Endothelial cell of umbilical vein (primary cell): ENCODE results near the gene ERICH3. TPM values are rescaled to one million over a fixed set of nuclear protein-coding genes. Genes with fewer than 3 reads are reported as not detected.

ENCODE experiments used
- BruUV-seq: library from RNA; stranded (reverse); fragments of 400-500 nt; replicated peaks from 2 replicates; lab custom pipeline; 2021; lab: Mats Ljungman, UMichigan
- CTCF ChIA-PET: fragments of 300-600, 350-600 bp; sonication (Branson Sonifier 250); formaldehyde crosslinking; loops from one replicate; lab custom pipeline; 2021; ENCODE audit warnings: antibody characterized with exemption, inconsistent platforms; lab: Charles Lee
- POLR2A ChIA-PET: fragments of 300-600, 350-600 bp; sonication (Branson Sonifier 250); formaldehyde crosslinking; loops from one replicate; lab custom pipeline; 2021; ENCODE audit warnings: antibody characterized with exemption, inconsistent platforms; lab: Charles Lee
- DNase-seq: peaks from one replicate; pipeline ENCODE4 v3.0.0-alpha.2; 2011; ENCODE audit warnings: low read depth, low spot score
- FAIRE-seq: peaks from 2 replicates; lab custom pipeline; 2011; peaks lifted over from hg19 to GRCh38; lab: Jason Lieb, UNC
- H2AFZ ChIP-seq: 2 replicates; pipeline ENCODE4 v1.6.0; 2012; ENCODE audit warnings: low read depth, low read length, control low read depth, inconsistent platforms
- H3K27ac ChIP-seq: 2 replicates; pipeline ENCODE4 v1.5.1; 2011; ENCODE audit warnings: low read depth, mild to moderate bottlenecking, control low read depth, low read length, moderate library complexity; ENCODE audit not compliant: insufficient read depth
- H3K27me3 ChIP-seq, 2 experiments: 2 replicates each; pipeline versions ENCODE4 v1.6.0 to v1.6.1; 2011; ENCODE audit warnings: low read length in 2 of 2, mixed read lengths in 1 of 2; ENCODE audit not compliant: control insufficient read depth in 2 of 2, insufficient read depth in 2 of 2
- H3K36me3 ChIP-seq, 2 experiments: 2 replicates in 1 of 2; 3 replicates in 1 of 2; pipeline ENCODE4 v1.5.1; 2011; ENCODE audit warnings: low read length in 2 of 2, mild to moderate bottlenecking in 1 of 2, moderate library complexity in 1 of 2; ENCODE audit not compliant: control insufficient read depth in 2 of 2, insufficient read depth in 2 of 2; ENCODE audit errors: extremely low read depth in 1 of 2
- H3K4me1 ChIP-seq: 3 replicates; pipeline ENCODE4 v1.5.1; 2011; ENCODE audit warnings: mild to moderate bottlenecking, low read length; ENCODE audit not compliant: control insufficient read depth, insufficient read depth; ENCODE audit errors: extremely low read depth
- H3K4me2 ChIP-seq: 2 replicates; pipeline ENCODE4 v1.6.1; 2011; ENCODE audit warnings: low read length, control low read depth, mixed read lengths; ENCODE audit not compliant: insufficient read depth
- H3K4me3 ChIP-seq, 3 experiments: fragments of 200-600 bp in 1 of 3; sonication (generic), shearing (Covaris generic) in 1 of 3; replicated peaks in 1 of 3; 2 replicates each; pipeline ENCODE4 v1.5.1; 2011 to 2016; ENCODE audit warnings: control low read depth in 3 of 3, low read length in 3 of 3, mild to moderate bottlenecking in 2 of 3, inconsistent platforms in 1 of 3, low read depth in 1 of 3, moderate library complexity in 1 of 3; ENCODE audit not compliant: insufficient read depth in 1 of 3
- H3K79me2 ChIP-seq: 2 replicates; pipeline ENCODE4 v1.6.0; 2012; ENCODE audit warnings: low read length, inconsistent platforms; ENCODE audit not compliant: control insufficient read depth, insufficient read depth
- H3K9ac ChIP-seq: replicated peaks from 2 replicates; pipeline ENCODE3; 2011; ENCODE audit warnings: low read length, control low read depth; ENCODE audit not compliant: insufficient read depth; ENCODE audit errors: extremely low read depth
- H3K9me1 ChIP-seq: replicated peaks from 3 replicates; pipeline ENCODE4 v1.6.0; 2011; ENCODE audit warnings: mild to moderate bottlenecking, low read length; ENCODE audit not compliant: control insufficient read depth, insufficient read depth; ENCODE audit errors: extremely low read depth
- H3K9me3 ChIP-seq: replicated peaks from 2 replicates; pipeline ENCODE4 v1.5.1; 2012; ENCODE audit warnings: low read length, inconsistent platforms; ENCODE audit not compliant: control insufficient read depth, insufficient read depth
- H4K20me1 ChIP-seq: replicated peaks from 2 replicates; pipeline ENCODE3; 2011; ENCODE audit warnings: mild to moderate bottlenecking, low read length; ENCODE audit not compliant: control insufficient read depth, insufficient read depth; ENCODE audit errors: extremely low read depth
- EZH2 ChIP-seq: IDR thresholded peaks from 2 replicates; pipeline ENCODE4 v1.6.1; 2012; ENCODE audit warnings: borderline replicate concordance, low read depth, mild to moderate bottlenecking, moderate library complexity, low read length, inconsistent platforms; ENCODE audit not compliant: severe bottlenecking
- FOS ChIP-seq: IDR thresholded peaks from 2 replicates; pipeline ENCODE4 v1.6.1; 2011; ENCODE audit warnings: mild to moderate bottlenecking, low read length, moderate library complexity, borderline replicate concordance; ENCODE audit not compliant: insufficient read depth
- GATA2 ChIP-seq: IDR thresholded peaks from 2 replicates; pipeline ENCODE4 v1.7.0; 2011; ENCODE audit warnings: low read depth, mild to moderate bottlenecking, moderate library complexity, mixed read lengths, low read length; ENCODE audit not compliant: insufficient read length, insufficient read depth
- JUN ChIP-seq: IDR thresholded peaks from 2 replicates; pipeline ENCODE4 v1.6.1; 2011; ENCODE audit warnings: borderline replicate concordance, low read depth; ENCODE audit not compliant: insufficient read length, insufficient read depth
- MYC ChIP-seq: IDR thresholded peaks from one replicate; pipeline ENCODE4 v1.6.1; 2011; ENCODE audit warnings: mild to moderate bottlenecking, low read depth, low read length
- POLR2A ChIP-seq: IDR thresholded peaks from 2 replicates; pipeline ENCODE4 v1.6.1; 2012; ENCODE audit warnings: low read depth, mild to moderate bottlenecking, control low read depth, low read length
- POLR2AphosphoS5 ChIP-seq: IDR thresholded peaks from 2 replicates; pipeline ENCODE4 v1.6.1; 2012; ENCODE audit warnings: low read depth, mild to moderate bottlenecking, control low read depth, low read length, moderate library complexity; ENCODE audit not compliant: insufficient read depth
- dilution Hi-C: fragments of 300-500 bp; cut with MboI; formaldehyde crosslinking; loops from one replicate; pipeline ENCODE4 v1.15.0; 2019; ENCODE audit warnings: low sequenced_read_pairs; ENCODE audit not compliant: extremely low pct_ligation_motif_present
- intact Hi-C: fragments of 100-400 bp; cut with micrococcal nuclease; formaldehyde crosslinking; loops from one replicate; pipeline ENCODE4 v1.10.0; 2022
- polyA plus RNA-seq, 4 experiments: library from polyadenylated mRNA; depleted of rRNA in 3 of 4; stranded (reverse) in 3 of 4; unstranded in 1 of 4; fragments of >200 nt; gene quantifications; 2 replicates each; pipeline versions ENCODE4 v1.2.1 to v1.2.3, GENCODE V29; 2011 to 2012; ENCODE audit warnings: missing spikeins in 1 of 4
- total RNA-seq: library from RNA; stranded (reverse); gene quantifications from 2 replicates; pipeline ENCODE4 v1.2.3, GENCODE V29; 2021
- TF ChIP-seq, protein P1 (sequence below), 2 donors: IDR thresholded peaks; 1 replicate in 1 of 2; 2 replicates in 1 of 2; pipeline ENCODE4 v1.5.1; 2011; ENCODE audit warnings: low read length in 2 of 2, mild to moderate bottlenecking in 2 of 2, moderate library complexity in 2 of 2, control low read depth in 1 of 2, inconsistent platforms in 1 of 2, low read depth in 1 of 2; ENCODE audit not compliant: insufficient read depth in 1 of 2; ENCODE audit errors: extremely low read depth in 1 of 2
- TF ChIP-seq, protein P2 (sequence below): IDR thresholded peaks from 2 replicates; pipeline ENCODE4 v1.6.1; 2011; ENCODE audit not compliant: insufficient read depth, insufficient read length

The ERICH3 gene
- total and polyA plus RNA-seq, 2 donors (not counting 3 experiments of a cell fraction or from before 2014, with no cell fraction given), result not detected

DNA sequence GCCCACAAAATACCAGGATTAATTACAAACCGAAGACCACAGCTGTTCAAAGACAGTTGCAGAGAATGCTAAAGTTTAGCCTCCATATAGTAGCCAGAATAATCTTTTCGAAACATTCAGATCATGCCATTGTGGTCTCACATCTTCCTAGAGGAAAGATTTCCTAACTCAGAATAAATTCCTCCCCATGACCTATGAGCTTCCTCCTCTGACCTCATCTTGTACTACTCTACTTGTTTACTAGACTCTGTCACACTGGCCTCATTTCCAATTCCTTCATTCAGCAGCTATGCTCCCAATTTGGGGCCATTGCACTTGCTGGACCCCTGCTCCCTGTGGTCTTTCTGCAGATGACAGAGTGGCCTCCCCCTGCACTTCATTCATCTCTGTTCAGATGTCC lies 89.4 kb downstream of the ERICH3 start:
- Histone ChIP-seq H3K36me3 (no peaks in the 10 kb centered on the region), H3K9me3 (no peaks in the 10 kb centered on the region), H3K9me1 (no peaks in the 10 kb centered on the region), H3K79me2 (no peaks in the 10 kb centered on the region), H2AFZ (no peak overlapping the region), H3K27me3 (no peaks in the 10 kb centered on the region), H3K27ac (no peak overlapping the region), H3K4me1 (no peaks in the 10 kb centered on the region), H3K9ac (no peak overlapping the region), H4K20me1 (no peaks in the 10 kb centered on the region), H3K4me2 (no peak overlapping the region), H3K4me3 (no peak overlapping the region)
- intact Hi-C loops, result no loop called here
- POLR2A ChIA-PET, result no interaction called here
- TF ChIP-seq, protein P1, sequence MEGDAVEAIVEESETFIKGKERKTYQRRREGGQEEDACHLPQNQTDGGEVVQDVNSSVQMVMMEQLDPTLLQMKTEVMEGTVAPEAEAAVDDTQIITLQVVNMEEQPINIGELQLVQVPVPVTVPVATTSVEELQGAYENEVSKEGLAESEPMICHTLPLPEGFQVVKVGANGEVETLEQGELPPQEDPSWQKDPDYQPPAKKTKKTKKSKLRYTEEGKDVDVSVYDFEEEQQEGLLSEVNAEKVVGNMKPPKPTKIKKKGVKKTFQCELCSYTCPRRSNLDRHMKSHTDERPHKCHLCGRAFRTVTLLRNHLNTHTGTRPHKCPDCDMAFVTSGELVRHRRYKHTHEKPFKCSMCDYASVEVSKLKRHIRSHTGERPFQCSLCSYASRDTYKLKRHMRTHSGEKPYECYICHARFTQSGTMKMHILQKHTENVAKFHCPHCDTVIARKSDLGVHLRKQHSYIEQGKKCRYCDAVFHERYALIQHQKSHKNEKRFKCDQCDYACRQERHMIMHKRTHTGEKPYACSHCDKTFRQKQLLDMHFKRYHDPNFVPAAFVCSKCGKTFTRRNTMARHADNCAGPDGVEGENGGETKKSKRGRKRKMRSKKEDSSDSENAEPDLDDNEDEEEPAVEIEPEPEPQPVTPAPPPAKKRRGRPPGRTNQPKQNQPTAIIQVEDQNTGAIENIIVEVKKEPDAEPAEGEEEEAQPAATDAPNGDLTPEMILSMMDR (IDR thresholded peaks at IDR 0.05; ENCODE audit: extremely low read depth in 1 of 2, insufficient read depth in 1 of 2, low read depth in 1 of 2, low read length in 2 of 2), result no peak
- TF ChIP-seq GATA2 (no peak), JUN (no peak), POLR2AphosphoS5 (no peak), EZH2 (no peak), FOS (no peak), MYC (no peak), POLR2A (no peak)
- TF ChIP-seq, protein P2, sequence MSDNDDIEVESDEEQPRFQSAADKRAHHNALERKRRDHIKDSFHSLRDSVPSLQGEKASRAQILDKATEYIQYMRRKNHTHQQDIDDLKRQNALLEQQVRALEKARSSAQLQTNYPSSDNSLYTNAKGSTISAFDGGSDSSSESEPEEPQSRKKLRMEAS, result no peak
- dilution Hi-C loops, result no loop called here
- DNase-seq (no peak), FAIRE-seq (no peak)
- BruUV-seq, result no TSS peak
- CTCF ChIA-PET, result no interaction called here
